HepG2 (cell line): Measurements from ENCODE around the gene BCL2L2. TPM values are rescaled to one million over a fixed set of nuclear protein-coding genes. Genes with fewer than 3 reads are reported as not detected.
A peak's percentile ranks its signal among the peaks of the same experiment; 100 is the strongest.
"Not testable (repeated sequence)": the region's sequence is repeated elsewhere in the genome, so short reads cannot be mapped to it uniquely, and the experiment has no call there.

Source experiments
- ATAC-seq: fragments of 200-7000 bp; cut with Tn5 transposase; 3 replicates; pipeline ENCODE4 v1.9.1; 2020; ENCODE audit warnings: mild to moderate bottlenecking, moderate library complexity
- BruUV-seq: library from RNA; stranded (reverse); fragments of 400-500 nt; replicated peaks from 2 replicates; lab custom pipeline; 2021; lab: Mats Ljungman, UMichigan
- CTCF ChIA-PET: fragments of 300-600 bp; formaldehyde crosslinking; extraction: SDS; loops from one replicate; lab custom pipeline; 2021; ENCODE audit warnings: low total read pairs, inconsistent platforms, low intra/inter-chr PET ratio; lab: Yijun Ruan, JAX
- POLR2A ChIA-PET: fragments of 350-600 bp; sonication (Branson Sonifier 250); formaldehyde crosslinking; loops from one replicate; lab custom pipeline; 2020; ENCODE audit warnings: antibody characterized with exemption, inconsistent platforms; lab: Yijun Ruan, JAX
- DNase-seq: peaks from one replicate; pipeline ENCODE4 v3.0.0-alpha.2; 2015; ENCODE audit warnings: low spot score
- FAIRE-seq: peaks from 3 replicates; lab custom pipeline; 2011; peaks lifted over from hg19 to GRCh38; lab: Jason Lieb, UNC
- H2AFZ ChIP-seq: one replicate; pipeline ENCODE4 v1.6.1; 2011; ENCODE audit warnings: low read length, inconsistent platforms
- H3K27ac ChIP-seq: fragments of 300-600 bp; 3 replicates; pipeline ENCODE4 v1.8.0; 2011; ENCODE audit warnings: mixed run types, mild to moderate bottlenecking, mixed read lengths, low read length, inconsistent platforms; ENCODE audit not compliant: insufficient read depth; ENCODE audit errors: extremely low read length
- H3K27me3 ChIP-seq, 2 experiments: fragments of 200-600 bp in 1 of 2; 2 replicates in 1 of 2; 3 replicates in 1 of 2; pipeline versions ENCODE4 v1.6.0 to v1.8.0; 2011; ENCODE audit warnings: low read length in 2 of 2, mild to moderate bottlenecking in 2 of 2, moderate library complexity in 2 of 2, inconsistent platforms in 1 of 2; ENCODE audit not compliant: insufficient read depth in 2 of 2, control insufficient read depth in 1 of 2
- H3K36me3 ChIP-seq, 2 experiments: fragments of 200-600 bp in 1 of 2; replicated peaks in 1 of 2; 2 replicates in 1 of 2; 3 replicates in 1 of 2; pipeline versions ENCODE4 v1.5.1 to v1.8.0; 2011; ENCODE audit warnings: low read length in 2 of 2, inconsistent platforms in 1 of 2; ENCODE audit not compliant: insufficient read depth in 2 of 2, control insufficient read depth in 1 of 2
- H3K4me1 ChIP-seq: 2 replicates; pipeline ENCODE4 v1.5.1; 2012; ENCODE audit warnings: low read length, inconsistent platforms; ENCODE audit not compliant: insufficient read depth
- H3K4me2 ChIP-seq: 2 replicates; pipeline ENCODE4 v1.6.0; 2011; ENCODE audit warnings: low read depth, low read length, inconsistent platforms
- H3K4me3 ChIP-seq, 3 experiments: fragments of 200-600 bp in 1 of 3; sonication (generic), shearing (Covaris generic) in 1 of 3; replicated peaks in 1 of 3; 2 replicates each; pipeline ENCODE4 v1.5.1; 2011 to 2016; ENCODE audit warnings: low read length in 3 of 3, inconsistent platforms in 2 of 3, low read depth in 2 of 3, mild to moderate bottlenecking in 2 of 3, control low read depth in 1 of 3, mixed read lengths in 1 of 3; ENCODE audit not compliant: insufficient read depth in 1 of 3
- H3K79me2 ChIP-seq: one replicate; pipeline ENCODE4 v1.6.1; 2011; ENCODE audit warnings: low read length, inconsistent platforms; ENCODE audit not compliant: insufficient read depth
- H3K9ac ChIP-seq: 2 replicates; pipeline ENCODE4 v1.6.0; 2011; ENCODE audit warnings: mild to moderate bottlenecking, low read depth, low read length, inconsistent platforms; ENCODE audit not compliant: insufficient read depth
- H3K9me3 ChIP-seq: 2 replicates; pipeline ENCODE4 v1.5.1; 2012; ENCODE audit warnings: mild to moderate bottlenecking, low read length
- H4K20me1 ChIP-seq: 2 replicates; pipeline ENCODE4 v1.6.0; 2011; ENCODE audit warnings: inconsistent platforms, mild to moderate bottlenecking, low read length, moderate library complexity; ENCODE audit not compliant: insufficient read depth
- EP300 ChIP-seq, 3 experiments: sonication (generic) in 1 of 3; formaldehyde crosslinking in 1 of 3; IDR thresholded peaks; 2 replicates each; pipeline versions ENCODE4 v1.5.1 to v1.6.1; 2011 to 2020; ENCODE audit warnings: low read depth in 2 of 3, low read length in 2 of 3, borderline replicate concordance in 1 of 3, improper control_type of control experiment in 1 of 3, mild to moderate bottlenecking in 1 of 3, missing genetic modification reagents in 1 of 3, moderate library complexity in 1 of 3
- FOXK2 ChIP-seq: fragments of 450-650 bp; IDR thresholded peaks from 2 replicates; pipeline ENCODE4 v1.6.1; 2016
- NKX3-1 ChIP-seq: sonication (generic); formaldehyde crosslinking; IDR thresholded peaks from 2 replicates; pipeline ENCODE4 v1.5.0; 2020; ENCODE audit warnings: missing genetic modification reagents
- NR3C1 ChIP-seq: sonication (generic); formaldehyde crosslinking; IDR thresholded peaks from 2 replicates; pipeline ENCODE4 v1.4.0; 2020; ENCODE audit warnings: missing genetic modification reagents
- PCBP2 ChIP-seq: fragments of 200-400 bp; formaldehyde crosslinking; optimal IDR thresholded peaks from 2 replicates; pipeline ENCODE3; 2018; ENCODE audit warnings: low read length, low read depth; ENCODE audit not compliant: poor library complexity, severe bottlenecking
- PHF20 ChIP-seq: sonication (generic); formaldehyde crosslinking; IDR thresholded peaks from 2 replicates; pipeline ENCODE4 v1.5.0; 2020; ENCODE audit warnings: mild to moderate bottlenecking, missing genetic modification reagents
- PHF8 ChIP-seq: sonication (generic); formaldehyde crosslinking; IDR thresholded peaks from 2 replicates; pipeline ENCODE4 v1.5.0; 2020; ENCODE audit warnings: missing genetic modification reagents
- PRPF4 ChIP-seq: fragments of 200-400 bp; formaldehyde crosslinking; IDR thresholded peaks from 2 replicates; pipeline ENCODE4 v1.6.1; 2016; ENCODE audit warnings: low read length, low read depth; ENCODE audit not compliant: poor library complexity, severe bottlenecking
- RCOR2 ChIP-seq: IDR thresholded peaks from 2 replicates; pipeline ENCODE4 v1.6.1; 2016; ENCODE audit warnings: missing biosample characterization, missing genetic modification reagents
- RELA ChIP-seq: sonication (generic); formaldehyde crosslinking; IDR thresholded peaks from 2 replicates; pipeline ENCODE4 v1.4.0; 2020; ENCODE audit warnings: missing genetic modification reagents
- ZNF780A ChIP-seq: sonication (generic); formaldehyde crosslinking; IDR thresholded peaks from 2 replicates; pipeline ENCODE4 v1.8.0; 2022; ENCODE audit warnings: mild to moderate bottlenecking, missing genetic modification reagents, moderate library complexity
- ZNF816 ChIP-seq: sonication (generic); formaldehyde crosslinking; IDR thresholded peaks from 2 replicates; pipeline ENCODE4 v1.8.0; 2022; ENCODE audit warnings: missing genetic modification reagents, mild to moderate bottlenecking, borderline replicate concordance
- WGBS: methylation state at CpG from one replicate; pipeline ENCODE4 v1.1.6; 2017; ENCODE audit warnings: low lambda C conversion rate; 5-methylcytosine and 5-hydroxymethylcytosine counted together
- in situ Hi-C: cut with HindIII; loops from 2 replicates; pipeline ENCODE4 v1.10.0; 2017; ENCODE audit warnings: low pct_unique_long_range_greater_than_20kb; ENCODE audit not compliant: extremely low pct_ligation_motif_present
- intact Hi-C: fragments of 100-400 bp; cut with micrococcal nuclease; formaldehyde crosslinking; loops from one replicate; pipeline ENCODE4 v1.10.0; 2022; ENCODE audit not compliant: unreplicated experiment
- polyA plus RNA-seq, 8 experiments: library from polyadenylated mRNA; depleted of rRNA in 3 of 8; stranded (reverse) in 7 of 8; unstranded in 1 of 8; fragments of >200 nt; fragmentation: Illumina TruSeq in 4 of 8; extraction: Trizol in 4 of 8; gene quantifications; 2 replicates each; pipeline versions ENCODE4 v1.2.1 to v1.2.3, GENCODE V29; 2011 to 2016; ENCODE audit warnings: low read depth in 4 of 8, missing spikeins in 1 of 8, mixed read lengths in 1 of 8; ENCODE audit not compliant: insufficient read depth in 1 of 8
- total RNA-seq, 5 experiments: library from RNA; depleted of rRNA; stranded (reverse); fragments of >200 nt; fragmentation: Illumina TruSeq; extraction: Trizol; gene quantifications; 2 replicates each; pipeline ENCODE4 v1.2.3, GENCODE V29; 2016; ENCODE audit warnings: low read depth in 1 of 5
- TF ChIP-seq, protein P1 (sequence below), 2 experiments: fragments of 450-650 bp in 1 of 2; sonication (generic) in 1 of 2; formaldehyde crosslinking; IDR thresholded peaks; 2 replicates each; pipeline versions ENCODE4 v1.5.0 to v1.8.0; 2020 to 2022; ENCODE audit warnings: mild to moderate bottlenecking in 1 of 2, missing genetic modification reagents in 1 of 2
- TF ChIP-seq, protein P2 (sequence below): fragments of 450-650 bp; IDR thresholded peaks from 2 replicates; pipeline ENCODE4 v1.6.1; 2017

BCL2L2 gene
- total and polyA plus RNA-seq, 2 of the 13 experiments (the other 11 are each of a cell fraction or from before 2014, with no cell fraction given): 28.1 to 49.8 TPM

DNA sequence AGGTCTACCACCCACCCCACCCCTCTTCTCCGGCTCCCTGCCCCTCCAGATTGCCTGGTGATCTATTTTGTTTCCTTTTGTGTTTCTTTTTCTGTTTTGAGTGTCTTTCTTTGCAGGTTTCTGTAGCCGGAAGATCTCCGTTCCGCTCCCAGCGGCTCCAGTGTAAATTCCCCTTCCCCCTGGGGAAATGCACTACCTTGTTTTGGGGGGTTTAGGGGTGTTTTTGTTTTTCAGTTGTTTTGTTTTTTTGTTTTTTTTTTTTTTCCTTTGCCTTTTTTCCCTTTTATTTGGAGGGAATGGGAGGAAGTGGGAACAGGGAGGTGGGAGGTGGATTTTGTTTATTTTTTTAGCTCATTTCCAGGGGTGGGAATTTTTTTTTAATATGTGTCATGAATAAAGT lies 19.1 kb downstream of the BCL2L2 start:
- peaks cover 18 to 27% of the 10 kb centered on the region in 2 experiments for H3K36me3 ChIP-seq
- WGBS: 98% methylated on average over 5 of the region's 5 CpGs

DNA sequence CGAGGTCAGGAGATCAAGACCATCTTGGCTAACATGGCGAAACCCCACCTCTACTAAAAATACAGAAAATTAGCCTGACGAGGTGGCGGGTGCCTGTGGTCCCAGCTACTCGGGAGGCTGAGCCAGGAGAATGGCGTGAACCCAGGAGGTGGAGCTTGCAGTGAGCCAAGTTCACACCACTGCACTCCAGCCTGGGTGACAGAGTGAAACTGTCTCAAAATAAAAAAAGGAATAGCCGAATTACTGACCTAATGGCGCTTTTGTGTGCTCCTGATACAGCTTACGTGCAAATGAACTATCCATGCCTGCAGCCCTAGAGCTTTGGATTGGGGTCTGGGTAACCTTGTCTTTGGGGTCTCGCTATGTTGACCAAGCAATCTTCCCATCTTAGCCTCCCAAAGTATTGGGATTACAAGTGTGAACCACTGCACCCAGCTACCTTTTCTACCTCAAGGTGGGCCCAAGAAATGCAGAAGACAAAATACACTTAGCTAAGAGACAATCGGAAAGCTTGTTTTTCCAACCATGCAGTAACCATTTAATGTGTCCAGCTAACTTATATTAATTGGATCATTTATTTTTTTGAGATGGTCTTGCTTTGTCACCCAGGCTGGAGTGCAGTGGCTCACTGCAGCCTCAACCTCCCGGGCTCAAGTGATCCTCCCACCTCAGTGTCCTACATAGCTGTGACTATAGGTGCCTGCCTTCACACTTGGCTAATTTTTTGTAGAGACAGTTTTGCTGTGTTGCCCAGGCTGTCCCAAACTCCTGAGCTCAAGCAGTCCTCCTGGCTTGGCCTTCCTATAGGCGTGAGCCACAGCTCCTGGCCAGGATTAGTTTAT lies 20.1 kb downstream of the BCL2L2 start:
- intact Hi-C loops (loop anchor here (5.0 kb wide), 1 partner anchor 131 kb away; no protein-coding TSS in a partner anchor), in situ Hi-C loops (loop anchor here (5.0 kb wide), 1 partner anchor 51 kb away; the partner anchor contains the start of gene CMTM5)
- 92% methylated on average over 13 of the region's 13 CpGs for WGBS
- DNase-seq (no peak), ATAC-seq (peak; percentile 11), FAIRE-seq (no peak)
- POLR2A ChIA-PET: interaction anchor here (0.7 to 13.2 kb wide), 20 partner anchors 9 to 561 kb away, joined by 3 to 1053 read pairs (median 4); partner anchors contain the start of genes ACIN1, AJUBA, AP1G2 and BCL2L2
- no peak overlapping the region for H2AFZ ChIP-seq
- H3K27me3 ChIP-seq: peaks cover 0 to 23% of the 10 kb centered on the region in 2 experiments; a peak in 3 of 5 replicates
- H3K36me3 ChIP-seq: peaks cover 18 to 27% of the 10 kb centered on the region in 2 experiments
- CTCF ChIA-PET: interaction anchor here (1.6 to 4.4 kb wide), 4 partner anchors 32 to 62 kb away, joined by 5 to 111 read pairs (median 14); partner anchors contain the start of gene CMTM5
- no peak overlapping the region for H3K4me3 ChIP-seq
- H4K20me1 ChIP-seq: peaks cover 11% of the 10 kb centered on the region; the same call in 1 of the 2 replicates
- no peak overlapping the region for H3K4me2 ChIP-seq
- no TSS peak for BruUV-seq
- H3K9ac ChIP-seq: no peak overlapping the region
- H3K79me2 ChIP-seq: peaks cover 23% of the 10 kb centered on the region
- H3K9me3 ChIP-seq: no peaks in the 10 kb centered on the region
- H3K27ac ChIP-seq: no peak overlapping the region
- H3K4me1 ChIP-seq: peaks cover 29% of the 10 kb centered on the region
- no peak for TF ChIP-seq NKX3-1 (CRISPR knock-in tag)
- TF ChIP-seq, protein P1, sequence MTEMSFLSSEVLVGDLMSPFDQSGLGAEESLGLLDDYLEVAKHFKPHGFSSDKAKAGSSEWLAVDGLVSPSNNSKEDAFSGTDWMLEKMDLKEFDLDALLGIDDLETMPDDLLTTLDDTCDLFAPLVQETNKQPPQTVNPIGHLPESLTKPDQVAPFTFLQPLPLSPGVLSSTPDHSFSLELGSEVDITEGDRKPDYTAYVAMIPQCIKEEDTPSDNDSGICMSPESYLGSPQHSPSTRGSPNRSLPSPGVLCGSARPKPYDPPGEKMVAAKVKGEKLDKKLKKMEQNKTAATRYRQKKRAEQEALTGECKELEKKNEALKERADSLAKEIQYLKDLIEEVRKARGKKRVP (CRISPR knock-in tag; IDR thresholded peaks at IDR 0.05): no peak; a peak in 1 of 4 replicates
- no peak for TF ChIP-seq RCOR2
- no peak for TF ChIP-seq NR3C1 (CRISPR knock-in tag)
- TF ChIP-seq FOXK2: no peak
- no peak for TF ChIP-seq RELA
- no peak for TF ChIP-seq ZNF780A (CRISPR knock-in tag)
- TF ChIP-seq, protein P2, sequence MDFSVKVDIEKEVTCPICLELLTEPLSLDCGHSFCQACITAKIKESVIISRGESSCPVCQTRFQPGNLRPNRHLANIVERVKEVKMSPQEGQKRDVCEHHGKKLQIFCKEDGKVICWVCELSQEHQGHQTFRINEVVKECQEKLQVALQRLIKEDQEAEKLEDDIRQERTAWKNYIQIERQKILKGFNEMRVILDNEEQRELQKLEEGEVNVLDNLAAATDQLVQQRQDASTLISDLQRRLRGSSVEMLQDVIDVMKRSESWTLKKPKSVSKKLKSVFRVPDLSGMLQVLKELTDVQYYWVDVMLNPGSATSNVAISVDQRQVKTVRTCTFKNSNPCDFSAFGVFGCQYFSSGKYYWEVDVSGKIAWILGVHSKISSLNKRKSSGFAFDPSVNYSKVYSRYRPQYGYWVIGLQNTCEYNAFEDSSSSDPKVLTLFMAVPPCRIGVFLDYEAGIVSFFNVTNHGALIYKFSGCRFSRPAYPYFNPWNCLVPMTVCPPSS: no peak
- peak; percentile 7 for TF ChIP-seq PHF8 (CRISPR knock-in tag)
- TF ChIP-seq PHF20 (CRISPR knock-in tag): no peak
- no peak for TF ChIP-seq EP300 (IDR thresholded peaks at IDR 0.05; ENCODE audit: low read depth in 2 of 2, low read length in 2 of 2)
- peak; percentile 34; the same call in 1 of the 2 replicates for TF ChIP-seq EP300 (CRISPR knock-in tag; IDR thresholded peaks at IDR 0.05; ENCODE audit: borderline replicate concordance)

More for the DNA sequence above, 19.1 kb downstream of the BCL2L2 start:
- intact Hi-C loops (loop anchor here (5.0 kb wide), 1 partner anchor 132 kb away; no protein-coding TSS in a partner anchor), in situ Hi-C loops (loop anchor here (5.0 kb wide), 1 partner anchor 52 kb away; the partner anchor contains the start of gene CMTM5)
- TF ChIP-seq PCBP2 (peak; percentile 53), PRPF4 (peak; percentile 56), ZNF816 (CRISPR knock-in tag) (0 out of 2 replicates have a peak, but pooled peaks have one; percentile 24)
- Histone ChIP-seq H3K4me1 (peaks cover 29% of the 10 kb centered on the region), H3K79me2 (peaks cover 23% of the 10 kb centered on the region), H3K27me3 (peaks cover 0 to 15% of the 10 kb centered on the region in 2 experiments; a peak in 3 of 5 replicates), H4K20me1 (peaks cover 11% of the 10 kb centered on the region; the same call in 1 of the 2 replicates)
- H3K9ac ChIP-seq, H3K9me3 ChIP-seq, BruUV-seq, H3K4me2 ChIP-seq, FAIRE-seq, H3K27ac ChIP-seq, DNase-seq, H3K4me3 ChIP-seq, ATAC-seq, H2AFZ ChIP-seq: not testable (repeated sequence)
- ChIA-PET POLR2A (interaction anchor here (0.7 to 13.2 kb wide), 13 partner anchors 8 to 343 kb away, joined by 3 to 1053 read pairs (median 5); partner anchors contain the start of genes ACIN1, AJUBA, BCL2L2 and C14orf119), CTCF (interaction anchor here (4.4 kb wide), 1 partner anchor 54 kb away, joined by 111 read pairs; the partner anchor contains the start of gene CMTM5)
